ENCODE data around the gene THSD7B. TPM values are rescaled to one million over a fixed set of nuclear protein-coding genes. Genes with fewer than 3 reads are reported as not detected.
"Not testable (repeated sequence)": the region's sequence is repeated elsewhere in the genome, so short reads cannot be mapped to it uniquely, and the experiment has no call there.

The THSD7B gene
- total RNA-seq, 2 experiments from 2014 or later: not detected

GRCh38 chr2:137261881-137262585, 496.7 kb downstream of the THSD7B start:
- DNase-seq: no peak
- Mint-ChIP-seq H3K4me1 (no peaks in the 10 kb centered on the region), H3K27ac (no peak overlapping the region), H3K9me3 (peaks cover 2% of the 10 kb centered on the region), H3K27me3 (no peaks in the 10 kb centered on the region), H3K4me3 (no peak overlapping the region), H3K36me3 (no peaks in the 10 kb centered on the region)
- POLR2A ChIA-PET: no interaction called here
- no peak for ATAC-seq (ENCODE audit: low read depth)

- no peak for DNase-seq
- Mint-ChIP-seq H3K36me3 (no peaks in the 10 kb centered on the region), H3K4me1 (no peaks in the 10 kb centered on the region), H3K9me3 (peaks cover 2% of the 10 kb centered on the region), H3K4me3 (no peak overlapping the region), H3K27ac (no peak overlapping the region), H3K27me3 (no peaks in the 10 kb centered on the region)
- ATAC-seq (ENCODE audit: low read depth): no peak
- POLR2A ChIA-PET: no interaction called here
Observed at GRCh38 chr2:137262594-137262993, 497.2 kb downstream of the THSD7B start.

DNA sequence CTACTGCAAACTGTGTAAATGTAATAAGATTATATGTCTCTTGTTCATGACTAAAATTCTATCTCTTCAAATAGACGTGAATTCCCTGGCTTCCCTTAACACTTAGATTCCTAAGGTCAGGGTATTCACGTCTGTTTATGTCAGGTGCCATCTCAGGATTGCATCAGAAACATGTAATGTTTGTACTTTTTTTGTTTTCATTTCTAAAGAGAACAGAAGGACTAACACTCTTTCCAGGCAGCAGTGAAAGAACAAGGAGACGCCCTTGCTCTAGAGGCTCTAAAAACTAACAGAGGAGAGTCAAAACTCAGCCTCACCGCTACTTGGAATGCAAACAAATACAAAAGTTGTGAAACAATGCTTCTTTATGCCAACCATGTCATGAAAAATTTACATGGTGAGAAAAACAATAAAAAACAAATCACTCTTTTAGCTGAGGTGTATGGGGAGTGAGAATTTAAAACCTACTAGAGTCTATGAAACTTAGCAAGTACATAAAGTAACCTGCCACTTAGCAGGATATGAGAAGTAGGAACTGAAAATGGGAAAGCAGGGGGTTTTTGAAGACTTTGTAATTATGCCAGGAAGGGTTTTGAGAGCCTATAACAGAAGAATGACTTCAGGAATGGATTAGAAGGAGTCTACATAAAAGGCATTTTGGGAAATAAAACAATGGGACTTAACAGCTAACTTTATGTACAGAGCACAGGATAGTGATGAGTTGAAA, 522.7 kb downstream of the THSD7B start:
- no peak for ATAC-seq (ENCODE audit: low read depth)
- POLR2A ChIA-PET: no interaction called here

DNA sequence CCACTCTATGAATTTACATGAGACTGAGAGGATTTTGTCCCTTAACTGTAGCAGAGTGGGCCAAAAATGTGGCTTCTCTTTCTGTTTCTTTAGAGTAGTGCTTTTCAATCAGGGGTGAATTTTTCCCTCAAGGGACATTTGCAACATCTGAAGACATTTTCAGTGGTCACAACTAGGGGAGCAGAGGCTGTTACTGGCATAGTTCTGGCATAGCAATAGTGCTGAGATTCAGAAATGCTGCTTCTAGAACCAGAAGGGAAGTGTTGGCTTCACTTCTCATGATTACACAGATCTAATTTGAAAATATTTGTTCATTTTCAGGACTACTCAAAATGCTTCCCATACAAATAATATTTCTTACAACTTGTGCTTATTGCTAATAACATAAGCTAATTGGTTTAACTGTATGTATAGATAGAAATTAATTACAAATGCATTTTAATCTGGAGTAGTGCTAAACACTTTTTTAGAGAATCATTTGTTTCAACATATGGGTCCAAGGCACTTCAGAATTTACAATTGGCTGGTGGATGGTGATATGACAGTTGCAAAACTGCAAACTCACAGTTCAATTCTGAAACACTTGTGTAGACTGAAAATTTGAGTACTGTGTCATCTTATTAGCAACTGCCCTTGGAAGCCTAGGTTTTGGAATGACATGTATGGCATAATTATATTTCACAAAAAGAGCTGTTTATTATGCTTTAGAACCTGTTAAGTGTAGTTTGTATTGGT, 526.7 kb downstream of the THSD7B start:
- no peak for ATAC-seq (ENCODE audit: low read depth)
- H3K36me3 Mint-ChIP-seq: no peaks in the 10 kb centered on the region
- DNase-seq: no peak
- no peak overlapping the region for H3K4me3 Mint-ChIP-seq
- no peak overlapping the region for H3K27ac Mint-ChIP-seq
- no peaks in the 10 kb centered on the region for H3K9me3 Mint-ChIP-seq
- no peaks in the 10 kb centered on the region for H3K4me1 Mint-ChIP-seq
- POLR2A ChIA-PET: no interaction called here
- H3K27me3 Mint-ChIP-seq: no peaks in the 10 kb centered on the region

More for the DNA sequence above, 522.7 kb downstream of the THSD7B start:
- H3K27me3 Mint-ChIP-seq: no peaks in the 10 kb centered on the region
- no peaks in the 10 kb centered on the region for H3K36me3 Mint-ChIP-seq
- H3K27ac Mint-ChIP-seq: no peak overlapping the region
- H3K4me1 Mint-ChIP-seq: no peaks in the 10 kb centered on the region
- DNase-seq: no peak
- H3K9me3 Mint-ChIP-seq: no peaks in the 10 kb centered on the region
- H3K4me3 Mint-ChIP-seq: no peak overlapping the region

GRCh38 chr2:137298377-137298776, 533.0 kb downstream of the THSD7B start:
- H3K27ac Mint-ChIP-seq: no peak overlapping the region
- H3K9me3 Mint-ChIP-seq: peaks cover 5% of the 10 kb centered on the region
- no peaks in the 10 kb centered on the region for H3K36me3 Mint-ChIP-seq
- ATAC-seq (ENCODE audit: low read depth) (no peak), DNase-seq (no peak)
- H3K27me3 Mint-ChIP-seq: no peaks in the 10 kb centered on the region
- POLR2A ChIA-PET: no interaction called here
- H3K4me3 Mint-ChIP-seq: no peak overlapping the region
- no peaks in the 10 kb centered on the region for H3K4me1 Mint-ChIP-seq

- DNase-seq (no peak), ATAC-seq (ENCODE audit: low read depth) (no peak)
- H3K27ac Mint-ChIP-seq: no peak overlapping the region
- H3K27me3 Mint-ChIP-seq: no peaks in the 10 kb centered on the region
- no peak overlapping the region for H3K4me3 Mint-ChIP-seq
- no peaks in the 10 kb centered on the region for H3K4me1 Mint-ChIP-seq
- H3K9me3 Mint-ChIP-seq: peaks cover 5% of the 10 kb centered on the region
- POLR2A ChIA-PET: no interaction called here
- H3K36me3 Mint-ChIP-seq: no peaks in the 10 kb centered on the region
Observed at GRCh38 chr2:137300987-137301386, 535.6 kb downstream of the THSD7B start.

- DNase-seq (no peak), ATAC-seq (ENCODE audit: low read depth) (no peak)
- Mint-ChIP-seq H3K4me1 (no peaks in the 10 kb centered on the region), H3K27ac (no peak overlapping the region), H3K9me3 (peaks cover 2% of the 10 kb centered on the region), H3K4me3 (no peak overlapping the region), H3K36me3 (no peaks in the 10 kb centered on the region), H3K27me3 (no peaks in the 10 kb centered on the region)
- POLR2A ChIA-PET: no interaction called here
Observed at GRCh38 chr2:137302957-137303356, 537.6 kb downstream of the THSD7B start.

DNA sequence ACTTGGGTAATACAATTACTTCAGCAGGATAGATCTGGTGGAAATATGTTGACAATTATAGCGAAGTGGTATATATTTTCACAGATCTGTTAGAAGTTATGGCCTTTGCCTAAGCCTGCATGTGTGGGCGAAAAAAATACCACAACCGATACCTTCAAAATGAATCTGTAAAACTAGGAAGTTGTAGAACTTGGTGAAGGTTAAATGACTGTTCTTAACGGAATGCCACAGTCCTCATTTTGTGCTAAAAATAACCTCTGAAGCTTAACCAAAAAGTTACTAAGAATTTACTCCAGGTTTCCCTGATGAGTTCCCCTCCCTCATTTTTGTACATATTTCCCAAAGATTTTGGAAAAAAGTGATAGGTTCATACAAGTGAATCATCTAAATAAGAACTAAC, 550.7 kb downstream of the THSD7B start:
- DNase-seq: no peak
- H3K27ac Mint-ChIP-seq: no peak overlapping the region
- H3K27me3 Mint-ChIP-seq: no peaks in the 10 kb centered on the region
- no peaks in the 10 kb centered on the region for H3K4me1 Mint-ChIP-seq
- POLR2A ChIA-PET: no interaction called here
- H3K36me3 Mint-ChIP-seq: no peaks in the 10 kb centered on the region
- H3K4me3 Mint-ChIP-seq: no peak overlapping the region
- peaks cover 3% of the 10 kb centered on the region for H3K9me3 Mint-ChIP-seq
- ATAC-seq (ENCODE audit: low read depth): no peak

GRCh38 chr2:137321566-137321965, 556.2 kb downstream of the THSD7B start:
- ATAC-seq (ENCODE audit: low read depth) (no peak), DNase-seq (no peak)
- POLR2A ChIA-PET: interaction anchor here (0.6 kb wide), 1 partner anchor 51 kb away, joined by 4 read pairs; no protein-coding TSS in a partner anchor
- no peaks in the 10 kb centered on the region for H3K4me1 Mint-ChIP-seq
- no peak overlapping the region for H3K4me3 Mint-ChIP-seq
- H3K36me3 Mint-ChIP-seq: no peaks in the 10 kb centered on the region
- peaks cover 2% of the 10 kb centered on the region for H3K9me3 Mint-ChIP-seq
- no peaks in the 10 kb centered on the region for H3K27me3 Mint-ChIP-seq
- H3K27ac Mint-ChIP-seq: no peak overlapping the region

DNA sequence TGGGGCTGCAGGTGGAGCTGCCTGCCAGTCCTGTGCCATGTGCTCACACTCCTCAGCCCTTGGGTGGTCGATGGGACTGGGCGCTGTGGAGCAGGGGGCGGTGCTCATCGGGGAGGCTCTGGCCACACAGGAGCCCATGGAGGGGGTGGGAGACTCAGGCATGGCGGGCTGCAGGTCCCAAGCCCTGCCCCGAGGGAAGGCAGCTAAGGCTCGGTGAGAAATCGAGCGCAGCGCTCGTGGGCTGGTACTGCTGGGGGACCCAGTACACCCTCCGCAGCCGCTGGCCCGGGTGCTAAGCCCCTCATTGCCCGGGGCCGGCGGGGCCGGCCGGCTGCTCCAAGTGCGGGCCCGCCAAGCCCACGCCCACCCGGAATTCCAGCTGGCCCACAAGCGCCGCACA, 566.2 kb downstream of the THSD7B start:
- H3K4me1 Mint-ChIP-seq, POLR2A ChIA-PET, H3K27ac Mint-ChIP-seq: not testable (repeated sequence)

GRCh38 chr2:137333386-137334165, 568.2 kb downstream of the THSD7B start:
- ATAC-seq (ENCODE audit: low read depth) (no peak), DNase-seq (no peak)
- peaks cover 2% of the 10 kb centered on the region for H3K9me3 Mint-ChIP-seq
- H3K27ac Mint-ChIP-seq: no peak overlapping the region
- no peaks in the 10 kb centered on the region for H3K4me1 Mint-ChIP-seq
- POLR2A ChIA-PET: no interaction called here
- H3K4me3 Mint-ChIP-seq: no peak overlapping the region
- H3K36me3 Mint-ChIP-seq: no peaks in the 10 kb centered on the region
- H3K27me3 Mint-ChIP-seq: no peaks in the 10 kb centered on the region

More for the DNA sequence above, 566.2 kb downstream of the THSD7B start:
- not testable (repeated sequence) for H3K36me3 Mint-ChIP-seq; DNase-seq; H3K4me3 Mint-ChIP-seq; H3K9me3 Mint-ChIP-seq; H3K27me3 Mint-ChIP-seq; ATAC-seq (ENCODE audit: low read depth)

- ATAC-seq (ENCODE audit: low read depth) (no peak), DNase-seq (no peak)
- Mint-ChIP-seq H3K36me3 (no peaks in the 10 kb centered on the region), H3K27me3 (no peaks in the 10 kb centered on the region), H3K4me1 (no peaks in the 10 kb centered on the region), H3K9me3 (no peaks in the 10 kb centered on the region), H3K27ac (no peak overlapping the region), H3K4me3 (no peak overlapping the region)
- POLR2A ChIA-PET: no interaction called here
Observed at GRCh38 chr2:137336067-137336466, 570.7 kb downstream of the THSD7B start.

DNA sequence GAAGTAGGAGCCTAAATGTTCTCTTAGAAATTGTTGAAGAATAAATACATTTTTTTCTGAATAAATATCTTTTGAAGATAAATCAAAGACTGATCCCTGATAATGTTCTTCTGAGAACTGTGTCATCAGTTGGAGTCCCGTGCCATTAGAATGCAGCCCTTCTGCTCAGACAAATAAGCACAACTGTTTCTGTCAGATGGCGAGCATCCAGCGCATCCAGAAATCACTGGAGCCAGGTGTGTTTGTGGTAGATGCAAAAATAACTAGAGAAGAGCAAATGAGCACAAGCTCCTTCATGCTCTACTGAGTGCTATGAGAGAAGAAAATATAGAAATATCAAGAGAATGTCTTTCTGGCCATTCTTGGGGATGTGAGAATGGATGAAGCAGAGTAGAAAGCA, 573.7 kb downstream of the THSD7B start:
- Mint-ChIP-seq H3K36me3 (no peaks in the 10 kb centered on the region), H3K27ac (no peak overlapping the region), H3K27me3 (no peaks in the 10 kb centered on the region), H3K4me3 (no peak overlapping the region), H3K4me1 (no peaks in the 10 kb centered on the region), H3K9me3 (no peaks in the 10 kb centered on the region)
- POLR2A ChIA-PET: no interaction called here
- no peak for DNase-seq
- no peak for ATAC-seq (ENCODE audit: low read depth)
